Prostate gland (tissue), 2 donors: ENCODE data around the gene SEC14L2.
A peak's percentile ranks its signal among the peaks of the same experiment; 100 is the strongest.

Experiments
- CTCF ChIP-seq, 4 experiments: fragments of 200-600 bp in 2 of 4; fragments of 450-650 bp in 2 of 4; sonication (generic) in 2 of 4; IDR thresholded peaks; 1 replicate in 3 of 4; 2 replicates in 1 of 4; pipeline ENCODE4 v1.5.1; 2016 to 2019; ENCODE audit warnings: antibody characterized with exemption in 4 of 4, mild to moderate bottlenecking in 2 of 4, moderate library complexity in 2 of 4
- POLR2A ChIP-seq: fragments of 450-650 bp; IDR thresholded peaks from one replicate; pipeline ENCODE4 v1.6.1; 2016; ENCODE audit warnings: antibody characterized with exemption, mild to moderate bottlenecking

- TF ChIP-seq CTCF (IDR thresholded peaks at IDR 0.05) = peak in 2 of 4 experiments; percentile 29
- TF ChIP-seq POLR2A = peak; percentile 85
These were observed 40.2 kb upstream of the SEC14L2 start, which contains the start of the genes CCDC157 and SF3A1 for GRCh38 chr22:30356449-30357235.
